ENCODE results near the gene NUDT21. TPM values are rescaled to one million over a fixed set of nuclear protein-coding genes. Genes with fewer than 3 reads are reported as not detected.

The NUDT21 gene
- total and polyA plus RNA-seq, 10 of the 15 experiments (the other 5 are each of a cell fraction or from before 2014, with no cell fraction given), result 70.1 to 229 (median 127) TPM

DNA sequence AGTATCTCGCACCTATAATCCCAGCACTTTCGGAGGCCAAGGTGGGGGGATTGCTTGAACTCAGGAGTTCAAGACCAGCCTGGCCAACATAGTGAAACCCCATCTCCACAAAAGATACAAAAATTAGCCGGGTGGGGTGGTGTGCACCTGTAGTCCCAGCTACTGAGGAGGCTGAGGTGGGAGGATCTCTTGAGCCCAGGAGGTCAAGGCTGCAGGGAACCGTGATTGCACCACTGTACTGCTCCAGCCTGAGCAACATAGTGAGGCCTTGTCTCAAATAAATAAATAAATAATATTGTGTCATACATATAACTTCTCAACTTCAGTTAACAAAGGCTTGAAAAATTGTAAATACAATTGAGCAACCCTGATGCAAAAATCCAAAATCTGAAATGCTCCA, 34.0 kb downstream of the NUDT21 start:
- 84% methylated on average over 4 of the region's 4 CpGs for WGBS (ENCODE audit: insufficient coverage, insufficient replicate concordance, low lambda C conversion rate, missing lambda C conversion rate)
- H3K9me3 ChIP-seq (replicated peaks; ENCODE audit: control insufficient read depth, insufficient read depth, low read length), result no peaks in the 10 kb centered on the region
- no peak for TF ChIP-seq SIN3A (IDR thresholded peaks at IDR 0.05; ENCODE audit: low read depth, low read length)
- TF ChIP-seq CHD1 (IDR thresholded peaks at IDR 0.05; ENCODE audit: low read depth, low read length), result no peak
- no peak for TF ChIP-seq ATF3 (IDR thresholded peaks at IDR 0.05; ENCODE audit: borderline replicate concordance, extremely low read depth, low read depth, low read length)
- TF ChIP-seq, protein P1, sequence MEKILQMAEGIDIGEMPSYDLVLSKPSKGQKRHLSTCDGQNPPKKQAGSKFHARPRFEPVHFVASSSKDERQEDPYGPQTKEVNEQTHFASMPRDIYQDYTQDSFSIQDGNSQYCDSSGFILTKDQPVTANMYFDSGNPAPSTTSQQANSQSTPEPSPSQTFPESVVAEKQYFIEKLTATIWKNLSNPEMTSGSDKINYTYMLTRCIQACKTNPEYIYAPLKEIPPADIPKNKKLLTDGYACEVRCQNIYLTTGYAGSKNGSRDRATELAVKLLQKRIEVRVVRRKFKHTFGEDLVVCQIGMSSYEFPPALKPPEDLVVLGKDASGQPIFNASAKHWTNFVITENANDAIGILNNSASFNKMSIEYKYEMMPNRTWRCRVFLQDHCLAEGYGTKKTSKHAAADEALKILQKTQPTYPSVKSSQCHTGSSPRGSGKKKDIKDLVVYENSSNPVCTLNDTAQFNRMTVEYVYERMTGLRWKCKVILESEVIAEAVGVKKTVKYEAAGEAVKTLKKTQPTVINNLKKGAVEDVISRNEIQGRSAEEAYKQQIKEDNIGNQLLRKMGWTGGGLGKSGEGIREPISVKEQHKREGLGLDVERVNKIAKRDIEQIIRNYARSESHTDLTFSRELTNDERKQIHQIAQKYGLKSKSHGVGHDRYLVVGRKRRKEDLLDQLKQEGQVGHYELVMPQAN (conservative IDR thresholded peaks at IDR 0.05), result no peak
- TF ChIP-seq MYC (IDR thresholded peaks at IDR 0.05; ENCODE audit: insufficient read depth, insufficient read length, insufficient replicate concordance, low read length, severe bottlenecking), result no peak
- TF ChIP-seq TCF7 (IDR thresholded peaks at IDR 0.05; ENCODE audit: borderline replicate concordance), result no peak
- peaks cover 12% of the 10 kb centered on the region for H3K4me1 ChIP-seq (ENCODE audit: control insufficient read depth, insufficient read depth, low read length)
- DNase-seq (ENCODE audit: low read depth, low spot score) (no peak), FAIRE-seq (no peak), ATAC-seq (no peak)
- peaks cover 0 to 15% of the 10 kb centered on the region in 2 experiments; a peak in 2 of 4 replicates for H3K36me3 ChIP-seq (ENCODE audit: control insufficient read depth in 2 of 2, insufficient read depth in 2 of 2, low read length in 1 of 2)
- H4K20me1 ChIP-seq (ENCODE audit: control insufficient read depth, insufficient read depth), result no peaks in the 10 kb centered on the region
- H3K79me2 ChIP-seq (ENCODE audit: control insufficient read depth, insufficient read depth, low read length), result peaks cover 57% of the 10 kb centered on the region
- in situ Hi-C loops (cut with MboI) (no loop called here), intact Hi-C loops (cut with micrococcal nuclease; ENCODE audit: unreplicated experiment) (no loop called here)
- no peak overlapping the region for H3K4me3 ChIP-seq
- CTCF ChIA-PET, result no interaction called here
- no peak overlapping the region for H3K9ac ChIP-seq (ENCODE audit: control insufficient read depth, insufficient read depth, low read length)
- SMC1A ChIA-PET (ENCODE audit: uncharacterized antibody, unreplicated experiment), result no interaction called here
- POLR2A ChIA-PET, result no interaction called here
- no peak overlapping the region for H3K27ac ChIP-seq (ENCODE audit: control insufficient read depth, insufficient read depth)
- RAD21 ChIA-PET (ENCODE audit: unreplicated experiment), result no interaction called here
- H3K4me2 ChIP-seq (ENCODE audit: control insufficient read depth, insufficient read depth), result no peak overlapping the region
- H2AFZ ChIP-seq (ENCODE audit: control insufficient read depth, low read depth, low read length), result no peak overlapping the region
- BruUV-seq (replicated peaks), result no TSS peak
- H3K27me3 ChIP-seq (replicated peaks in 1 of 2; ENCODE audit: control insufficient read depth in 2 of 2, insufficient read depth in 2 of 2, low read length in 1 of 2), result no peaks in the 10 kb centered on the region

All from GM12878 (cell line).